Caki2 (cell line): ENCODE results near the gene STK24. TPM values are rescaled to one million over a fixed set of nuclear protein-coding genes. Genes with fewer than 3 reads are reported as not detected.
"Not testable (repeated sequence)": the region's sequence is repeated elsewhere in the genome, so short reads cannot be mapped to it uniquely, and the experiment has no call there.

Source experiments
- DNase-seq: peaks from one replicate; pipeline ENCODE4 v3.0.0-alpha.2; 2015; ENCODE audit warnings: low read depth
- in situ Hi-C: cut with HindIII; loops from 2 replicates; pipeline ENCODE4 v1.10.0; 2016; ENCODE audit warnings: low sequenced_read_pairs, low pct_unique_long_range_greater_than_20kb, mixed read lengths
- total RNA-seq: library from RNA; depleted of rRNA; stranded (reverse); fragments of >200 nt; shearing (Covaris generic); gene quantifications from 2 replicates; pipeline ENCODE4 v1.2.3, GENCODE V29; 2014; ENCODE audit warnings: low replicate concordance

STK24 gene
- total RNA-seq, 1 experiment from 2014 or later, result 94.3 TPM

GRCh38 chr13:98420554-98421175, 156.2 kb downstream of the STK24 start:
- no peak for DNase-seq
- in situ Hi-C loops, result no loop called here

DNA sequence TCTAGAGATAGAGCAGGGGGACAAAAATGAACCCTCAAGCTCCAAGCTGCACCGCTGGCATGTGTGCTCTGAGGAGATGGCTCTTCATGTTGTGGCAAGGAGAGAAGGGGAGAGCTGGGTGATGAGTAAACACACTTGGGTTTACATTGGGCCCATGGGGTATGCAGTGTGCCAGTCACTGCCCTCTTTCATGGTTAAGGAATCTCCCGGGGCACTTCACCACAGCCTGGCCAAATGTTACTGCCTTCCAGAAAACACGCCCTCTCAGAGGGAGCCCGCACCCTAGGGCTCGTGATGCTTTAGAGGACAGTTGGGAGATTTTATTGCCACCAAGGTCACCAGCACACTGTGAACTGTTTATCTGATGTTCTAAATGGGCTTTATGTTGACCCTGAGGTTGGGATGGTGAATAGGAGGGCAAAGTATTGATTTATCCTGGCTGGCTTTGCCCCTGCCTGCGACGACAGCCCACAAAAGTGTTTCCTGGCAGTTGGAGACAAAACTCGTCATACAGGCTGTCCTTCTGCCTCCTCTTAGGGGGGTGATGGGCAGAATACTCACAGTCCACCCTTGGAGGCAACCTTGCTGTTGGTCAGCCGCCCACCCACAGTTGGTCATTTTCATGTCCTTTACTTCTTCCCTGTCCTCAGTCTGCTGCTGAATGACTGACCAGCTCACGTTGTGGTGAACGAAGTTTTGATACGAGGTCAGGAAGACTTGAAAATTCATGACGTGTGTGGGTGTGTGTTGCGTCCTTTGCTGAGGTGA, 156.9 kb downstream of the STK24 start:
- no peak for DNase-seq
- in situ Hi-C loops, result no loop called here

DNA sequence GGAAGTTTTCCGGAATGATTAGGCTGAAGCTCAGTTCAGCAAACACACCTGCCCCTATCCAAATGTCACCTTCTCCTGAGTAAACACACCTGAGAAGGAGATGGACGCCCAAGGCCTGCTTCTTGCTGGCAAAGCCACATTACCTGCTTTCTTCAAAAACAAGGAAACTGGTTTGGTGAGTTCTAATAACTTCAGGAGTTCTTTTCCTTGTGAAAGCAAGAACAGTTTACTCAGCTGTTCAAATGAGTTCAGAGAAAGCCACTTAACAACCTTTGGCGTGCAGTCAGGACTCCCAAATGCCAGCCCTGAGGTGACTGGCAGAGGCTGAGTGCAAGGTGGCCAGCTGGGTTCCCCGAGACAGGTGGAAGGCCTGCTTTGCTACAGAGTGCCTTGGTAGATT, 160.5 kb downstream of the STK24 start:
- DNase-seq, result no peak
- in situ Hi-C loops, result no loop called here

GRCh38 chr13:98415326-98416070, 161.4 kb downstream of the STK24 start:
- in situ Hi-C loops, result no loop called here
- no peak for DNase-seq

- in situ Hi-C loops, result no loop called here
- DNase-seq, result no peak
These were observed 163.1 kb downstream of the STK24 start for GRCh38 chr13:98413796-98414195.

DNA sequence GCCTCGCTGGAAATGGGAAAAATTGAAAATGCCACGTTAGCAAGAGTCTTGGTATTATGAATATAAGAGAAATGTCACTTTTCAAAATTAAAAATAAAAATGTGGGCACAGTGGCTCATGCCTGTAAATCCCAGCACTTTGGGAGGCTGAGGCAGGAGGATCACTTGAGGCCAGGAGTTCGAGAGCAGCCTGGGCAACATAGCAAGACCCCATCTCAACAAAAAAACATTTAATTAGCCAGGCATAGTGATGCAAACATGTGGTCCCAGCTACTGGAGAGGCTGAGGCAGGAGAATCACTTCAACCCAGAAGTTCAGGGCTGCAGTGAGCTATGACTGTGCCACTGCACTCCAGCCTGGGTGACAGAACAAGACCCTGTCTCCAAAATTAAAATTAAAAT, 163.6 kb downstream of the STK24 start:
- in situ Hi-C loops, DNase-seq: not testable (repeated sequence)

GRCh38 chr13:98411617-98412265, 165.2 kb downstream of the STK24 start:
- no peak for DNase-seq
- in situ Hi-C loops, result no loop called here

GRCh38 chr13:98411013-98411412, 165.9 kb downstream of the STK24 start:
- in situ Hi-C loops, result no loop called here
- no peak for DNase-seq

GRCh38 chr13:98410612-98411011, 166.3 kb downstream of the STK24 start:
- in situ Hi-C loops, result no loop called here
- DNase-seq, result no peak

GRCh38 chr13:98409281-98409680, 167.6 kb downstream of the STK24 start:
- no peak for DNase-seq
- in situ Hi-C loops, result no loop called here

- in situ Hi-C loops, result no loop called here
- DNase-seq, result no peak
These were observed 169.3 kb downstream of the STK24 start for GRCh38 chr13:98407575-98407974.

- in situ Hi-C loops, result no loop called here
- DNase-seq, result no peak
These were observed 169.9 kb downstream of the STK24 start for GRCh38 chr13:98406971-98407370.

GRCh38 chr13:98406427-98406826, 170.5 kb downstream of the STK24 start:
- no peak for DNase-seq
- in situ Hi-C loops, result no loop called here

- in situ Hi-C loops, result no loop called here
- DNase-seq, result no peak
These were observed 171.1 kb downstream of the STK24 start for GRCh38 chr13:98405690-98406344.

DNA sequence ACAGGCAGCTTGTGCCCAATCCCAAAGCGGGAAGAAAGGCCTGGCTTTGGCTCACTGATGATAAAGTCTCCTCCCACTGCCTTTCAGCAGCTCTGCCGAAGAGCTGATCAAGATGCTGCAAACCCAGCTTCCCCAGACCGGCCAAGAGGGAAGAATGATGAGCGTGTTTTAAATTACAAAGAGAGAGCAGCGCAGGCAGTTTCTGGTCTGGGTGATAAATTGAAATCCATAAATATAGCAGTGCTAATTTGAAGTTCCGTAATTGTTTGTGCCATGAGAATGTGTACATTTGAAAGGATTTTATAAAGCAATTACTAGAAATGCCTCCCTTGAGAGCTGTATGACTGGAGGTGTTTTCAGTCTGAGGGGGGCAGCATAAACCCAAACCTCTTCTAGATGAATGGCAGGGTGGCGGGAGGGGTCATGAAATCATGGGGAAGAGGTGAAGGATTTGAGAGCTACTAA, 171.8 kb downstream of the STK24 start:
- in situ Hi-C loops, result no loop called here
- DNase-seq, result no peak

GRCh38 chr13:98403076-98403475, 173.8 kb downstream of the STK24 start:
- DNase-seq, result no peak
- in situ Hi-C loops, result no loop called here

DNA sequence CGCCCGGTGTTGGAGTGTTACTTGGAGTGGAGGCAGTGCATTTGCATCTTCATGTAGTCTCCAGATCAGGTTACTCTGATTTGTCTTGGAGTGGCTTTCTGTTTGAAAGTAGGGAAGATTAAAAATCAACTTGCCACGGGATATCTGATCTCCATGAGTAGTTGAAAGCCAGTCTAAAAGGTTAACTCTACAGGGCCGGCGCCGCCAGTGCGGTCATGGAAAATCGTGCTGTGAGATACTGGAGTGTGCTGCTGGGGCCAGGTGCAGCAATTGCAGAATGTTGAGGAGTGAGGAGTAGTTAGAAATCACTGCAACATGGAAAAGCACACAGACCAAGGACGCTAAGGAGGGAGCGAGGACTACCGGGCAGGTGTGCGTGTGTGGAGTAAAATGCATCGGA, 175.0 kb downstream of the STK24 start:
- in situ Hi-C loops, result no loop called here
- no peak for DNase-seq

GRCh38 chr13:98399756-98400155, 177.2 kb downstream of the STK24 start:
- no peak for DNase-seq
- in situ Hi-C loops, result no loop called here
